HL-60 (cell line): ENCODE data around the gene MSH5.
"Not testable (repeated sequence)": the region's sequence is repeated elsewhere in the genome, so short reads cannot be mapped to it uniquely, and the experiment has no call there.

Source experiments
- DNase-seq, 2 experiments: peaks; one replicate each; pipeline ENCODE4 v3.0.0-alpha.2; 2010 to 2020; ENCODE audit warnings: low read depth in 1 of 2, low spot score in 1 of 2
- H3K27ac ChIP-seq: fragments of 250-450 bp; sonication (Bioruptor Pico); replicated peaks from 2 replicates; pipeline ENCODE4 v1.5.1; 2020; ENCODE audit warnings: mild to moderate bottlenecking, moderate library complexity
- H3K27me3 ChIP-seq: fragments of 250-450 bp; sonication (Bioruptor Pico); 2 replicates; pipeline ENCODE4 v1.5.1; 2021; ENCODE audit warnings: mild to moderate bottlenecking, moderate library complexity; ENCODE audit not compliant: insufficient read depth, poor library complexity, severe bottlenecking
- H3K4me3 ChIP-seq: replicated peaks from 2 replicates; pipeline ENCODE4 v1.5.1; 2011; ENCODE audit warnings: mild to moderate bottlenecking, control low read depth, low read length; ENCODE audit not compliant: insufficient read depth
- GABPA ChIP-seq: IDR thresholded peaks from 2 replicates; pipeline ENCODE4 v1.6.1; 2012; ENCODE audit warnings: low read depth
- POLR2AphosphoS5 ChIP-seq: IDR thresholded peaks from 2 replicates; pipeline ENCODE4 v1.6.1; 2012; ENCODE audit warnings: low read depth
- REST ChIP-seq: IDR thresholded peaks from 2 replicates; pipeline ENCODE4 v1.6.1; 2012; ENCODE audit warnings: low read depth; ENCODE audit not compliant: insufficient replicate concordance
- SPI1 ChIP-seq: IDR thresholded peaks from 2 replicates; pipeline ENCODE4 v1.6.1; 2012; ENCODE audit warnings: low read depth, mild to moderate bottlenecking, borderline replicate concordance
- TF ChIP-seq, protein P1 (sequence below): IDR thresholded peaks from one replicate; pipeline ENCODE4 v1.5.1; 2011; ENCODE audit warnings: low read length, control low read depth, inconsistent platforms; ENCODE audit not compliant: insufficient read depth

Gene MSH5

DNA sequence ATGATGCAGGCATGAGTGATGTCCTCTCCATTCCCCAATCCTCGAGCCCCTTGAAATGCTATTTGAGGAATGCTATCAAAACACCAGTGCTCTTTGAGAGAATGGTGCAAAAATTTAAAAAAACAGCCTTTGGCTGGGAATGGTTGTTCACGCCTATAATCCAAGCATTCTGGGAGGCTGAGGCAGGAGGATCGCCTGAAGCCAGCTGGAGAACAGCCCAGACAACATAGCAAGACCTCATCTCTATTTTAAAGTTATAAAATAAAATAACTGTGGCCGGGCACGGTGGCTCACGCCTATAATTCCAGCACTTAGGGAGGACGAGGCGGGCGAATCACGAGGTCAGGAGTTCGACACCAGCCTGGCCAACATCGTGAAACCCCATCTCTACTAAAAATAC lies 60.0 kb downstream of the MSH5 start:
- no peak for TF ChIP-seq REST
- TF ChIP-seq POLR2AphosphoS5 = no peak
- TF ChIP-seq, protein P1, sequence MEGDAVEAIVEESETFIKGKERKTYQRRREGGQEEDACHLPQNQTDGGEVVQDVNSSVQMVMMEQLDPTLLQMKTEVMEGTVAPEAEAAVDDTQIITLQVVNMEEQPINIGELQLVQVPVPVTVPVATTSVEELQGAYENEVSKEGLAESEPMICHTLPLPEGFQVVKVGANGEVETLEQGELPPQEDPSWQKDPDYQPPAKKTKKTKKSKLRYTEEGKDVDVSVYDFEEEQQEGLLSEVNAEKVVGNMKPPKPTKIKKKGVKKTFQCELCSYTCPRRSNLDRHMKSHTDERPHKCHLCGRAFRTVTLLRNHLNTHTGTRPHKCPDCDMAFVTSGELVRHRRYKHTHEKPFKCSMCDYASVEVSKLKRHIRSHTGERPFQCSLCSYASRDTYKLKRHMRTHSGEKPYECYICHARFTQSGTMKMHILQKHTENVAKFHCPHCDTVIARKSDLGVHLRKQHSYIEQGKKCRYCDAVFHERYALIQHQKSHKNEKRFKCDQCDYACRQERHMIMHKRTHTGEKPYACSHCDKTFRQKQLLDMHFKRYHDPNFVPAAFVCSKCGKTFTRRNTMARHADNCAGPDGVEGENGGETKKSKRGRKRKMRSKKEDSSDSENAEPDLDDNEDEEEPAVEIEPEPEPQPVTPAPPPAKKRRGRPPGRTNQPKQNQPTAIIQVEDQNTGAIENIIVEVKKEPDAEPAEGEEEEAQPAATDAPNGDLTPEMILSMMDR = no peak
- no peak for TF ChIP-seq GABPA
- TF ChIP-seq SPI1 = no peak
- no peaks in the 10 kb centered on the region for H3K27me3 ChIP-seq
- no peak for DNase-seq
- no peak overlapping the region for H3K4me3 ChIP-seq
- no peak overlapping the region for H3K27ac ChIP-seq

- DNase-seq, H3K27me3 ChIP-seq, H3K27ac ChIP-seq, H3K4me3 ChIP-seq: not testable (repeated sequence)
These were observed 61.5 kb downstream of the MSH5 start for GRCh38 chr6:31801031-31801927.

- Histone ChIP-seq H3K4me3 (peak overlapping the region; percentile 75), H3K27me3 (no peaks in the 10 kb centered on the region), H3K27ac (peak overlapping the region; percentile 81)
- TF ChIP-seq REST (no peak), GABPA (no peak), POLR2AphosphoS5 (no peak), SPI1 (no peak)
- TF ChIP-seq, protein P1 = no peak
- DNase-seq = no peak
These were observed 66.2 kb downstream of the MSH5 start for GRCh38 chr6:31805939-31806469.

- H3K27ac ChIP-seq = peak within 1 kb of the TSS; percentile 81
- H3K4me3 ChIP-seq = peak within 1 kb of the TSS; percentile 75
- DNase-seq = peak; percentile 96
- TF ChIP-seq POLR2AphosphoS5 (peak; percentile 80), REST (no peak), GABPA (no peak), SPI1 (peak; percentile 97)
- TF ChIP-seq, protein P1 = no peak
- H3K27me3 ChIP-seq = no peaks in the 10 kb centered on the region
These were observed 66.9 kb downstream of the MSH5 start, which contains the start of gene LSM2 for GRCh38 chr6:31806470-31807272. TSS of gene LSM2 (minus strand) at chr6:31806966. CDS start at chr6:31806757, 209 bp downstream.

DNA sequence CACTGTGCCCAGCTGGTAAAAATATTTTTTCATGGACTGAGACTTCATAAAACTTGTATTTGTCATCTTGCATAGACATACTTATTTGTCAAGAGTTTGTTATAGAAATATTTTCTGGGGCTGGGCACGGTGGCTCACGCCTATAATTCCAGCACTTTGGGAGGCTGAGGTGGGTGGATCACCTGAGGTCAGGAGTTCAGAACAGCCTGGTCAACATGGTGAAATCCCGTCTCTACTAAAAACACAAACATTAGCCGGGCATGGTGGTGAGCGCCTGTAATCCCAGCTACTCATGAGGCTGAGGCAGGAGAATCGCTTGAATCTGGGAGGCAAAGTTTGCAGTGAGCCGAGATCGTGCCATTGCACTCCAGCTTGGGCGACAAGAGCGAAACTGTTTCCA lies 68.8 kb downstream of the MSH5 start:
- H3K27me3 ChIP-seq, H3K27ac ChIP-seq, DNase-seq, H3K4me3 ChIP-seq: not testable (repeated sequence)
